ENCODE results near the gene PADI2. TPM values are rescaled to one million over a fixed set of nuclear protein-coding genes. Genes with fewer than 3 reads are reported as not detected.

Gene PADI2
- total RNA-seq, 1 experiment from 2014 or later, result 3.0 TPM

DNA sequence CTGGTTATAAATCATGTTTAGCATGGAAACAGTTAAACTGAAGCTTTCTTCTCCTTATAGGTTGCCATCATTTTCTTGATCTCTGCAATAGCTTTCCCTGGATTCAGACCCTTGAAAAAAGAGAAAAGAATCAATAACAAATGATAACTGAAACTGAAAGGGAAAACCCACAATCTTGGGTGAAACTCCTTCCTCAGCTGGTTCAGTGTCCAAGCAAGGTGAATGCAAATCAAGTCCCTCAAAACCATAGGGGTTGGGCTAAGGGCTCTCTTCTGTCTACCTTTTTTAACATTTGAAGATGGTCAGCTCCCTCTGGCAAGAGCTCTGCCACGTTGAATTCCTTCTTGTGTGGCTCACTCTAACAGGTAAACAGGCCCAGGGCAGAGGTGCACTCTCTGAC lies 100.4 kb downstream of the PADI2 start:
- peaks cover 8% of the 10 kb centered on the region; the same call in 1 of the 2 replicates for H3K4me1 ChIP-seq (ENCODE audit: insufficient read depth, low read length)
- H2AK5ac ChIP-seq (ENCODE audit: insufficient read length, low read length), result no peak overlapping the region
- no peak overlapping the region for H3K27ac ChIP-seq (ENCODE audit: insufficient read length, low read depth, low read length)
- H3K4ac ChIP-seq (ENCODE audit: low read depth, low read length), result no peak overlapping the region
- WGBS (ENCODE audit: extremely low coverage, insufficient read length, low lambda C conversion rate), result no CpG with 5 or more reads among the region's 1 CpG
- Mint-ChIP-seq H3K27ac (peak overlapping the region in 1 of 3 experiments; percentile 85; a peak in 2 of 7 replicates), H3K36me3 (ENCODE audit: insufficient read depth in 1 of 3, low read depth in 3 of 3) (peaks cover 22 to 60% (median 55%) of the 10 kb centered on the region in 3 experiments; a peak in 6 of 7 replicates), H3K4me1 (peaks cover 27 to 29% of the 10 kb centered on the region in 2 experiments), H3K27me3 (ENCODE audit: low read depth) (no peaks in the 10 kb centered on the region), H3K9me3 (no peaks in the 10 kb centered on the region), H3K4me3 (no peak overlapping the region)
- no peak overlapping the region for H3K4me2 ChIP-seq (ENCODE audit: insufficient read depth, insufficient read length, low read length)
- H3K79me1 ChIP-seq (ENCODE audit: insufficient read depth, low read depth, low read length, poor library complexity, severe bottlenecking), result no peaks in the 10 kb centered on the region
- H3K14ac ChIP-seq (ENCODE audit: insufficient read depth, low read length), result no peak overlapping the region
- no peak overlapping the region for H2BK120ac ChIP-seq (ENCODE audit: low read depth, low read length, poor library complexity, severe bottlenecking)
- H3K79me2 ChIP-seq (ENCODE audit: insufficient read depth, low read length), result no peaks in the 10 kb centered on the region
- H3T11ph ChIP-seq (ENCODE audit: low read length), result no peak overlapping the region
- no peak overlapping the region for H2BK12ac ChIP-seq (ENCODE audit: insufficient read length, low read depth, low read length)
- H4K8ac ChIP-seq (replicated peaks; ENCODE audit: insufficient read length, low read depth, low read length), result no peak overlapping the region
- H3K23ac ChIP-seq (ENCODE audit: insufficient read length, low read depth, low read length), result no peak overlapping the region
- H4K5ac ChIP-seq (ENCODE audit: insufficient read length, low read depth, low read length), result no peak overlapping the region
- H3K9ac ChIP-seq (ENCODE audit: extremely low read depth, insufficient read length, low read length), result no peak overlapping the region
- no peak overlapping the region for H2AFZ ChIP-seq (ENCODE audit: low read length)
- H3K56ac ChIP-seq (ENCODE audit: insufficient read length, low read depth, low read length), result no peak overlapping the region
- no peaks in the 10 kb centered on the region for H4K20me1 ChIP-seq (ENCODE audit: control insufficient read depth, insufficient read depth, insufficient read length)
- no peaks in the 10 kb centered on the region for H3K27me3 ChIP-seq (ENCODE audit: insufficient read depth, low read length)
- H3K18ac ChIP-seq (ENCODE audit: insufficient read length, low read depth, low read length), result no peak overlapping the region
- H2BK5ac ChIP-seq (ENCODE audit: insufficient read length, low read length), result no peak overlapping the region
- H3K23me2 ChIP-seq (ENCODE audit: insufficient read length, low read depth, low read length, poor library complexity, severe bottlenecking), result no peaks in the 10 kb centered on the region
- H3K9me3 ChIP-seq (ENCODE audit: control insufficient read depth, low read depth, low read length), result no peaks in the 10 kb centered on the region
- H2BK20ac ChIP-seq (ENCODE audit: low read depth, low read length, poor library complexity, severe bottlenecking), result no peak overlapping the region
- DNase-seq, result no peak
- H2BK15ac ChIP-seq (ENCODE audit: low read depth, low read length), result no peak overlapping the region
- no peak for TF ChIP-seq CTCF (conservative IDR thresholded peaks at IDR 0.05)
- no peak overlapping the region for H4K91ac ChIP-seq (ENCODE audit: insufficient read length, low read depth, low read length)
